ENCODE measurements around the gene BCAS3.

- no peak for TF ChIP-seq CTCF (IDR thresholded peaks at IDR 0.05)
- no peak for TF ChIP-seq EZH2 (IDR thresholded peaks at IDR 0.05; ENCODE audit: borderline replicate concordance, insufficient read depth, low read depth, low read length, poor library complexity, severe bottlenecking)
Observed at GRCh38 chr17:60645918-60646523, 31.6 kb upstream of the BCAS3 start.
